Anterior cingulate cortex (tissue), 58 donors: ENCODE results near the gene TRIM29.

Experiments
- DNase-seq, 58 donors: peaks; one replicate each; lab custom pipeline; 2025; lab: John Stamatoyannopoulos, UW

TRIM29 gene

DNA sequence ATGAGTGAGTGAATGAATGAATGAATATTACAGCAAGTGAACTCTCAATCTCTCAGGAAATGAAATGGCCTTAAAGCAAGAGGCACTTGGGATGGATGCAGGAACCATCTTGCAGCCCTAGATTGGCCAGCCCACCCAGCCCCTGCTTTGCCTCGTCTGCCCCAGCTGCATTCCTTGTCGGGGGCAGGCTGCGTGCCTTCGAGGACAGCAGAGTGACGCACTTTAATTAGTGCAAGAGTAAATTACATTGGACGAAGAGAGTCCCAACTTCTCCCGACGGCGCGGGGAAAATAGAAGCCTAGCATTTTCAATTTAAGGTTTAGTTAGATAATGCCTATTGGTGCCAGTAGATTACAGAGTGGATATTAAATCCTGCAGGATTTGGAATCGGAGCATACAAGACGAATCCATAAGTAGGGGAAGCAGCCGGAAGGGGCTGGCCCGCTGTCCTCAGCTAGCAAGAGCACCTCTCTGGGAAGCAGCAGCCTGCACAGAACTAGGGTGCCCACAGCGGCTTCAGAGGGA, 33.8 kb downstream of the TRIM29 start:
- no peak for DNase-seq

DNA sequence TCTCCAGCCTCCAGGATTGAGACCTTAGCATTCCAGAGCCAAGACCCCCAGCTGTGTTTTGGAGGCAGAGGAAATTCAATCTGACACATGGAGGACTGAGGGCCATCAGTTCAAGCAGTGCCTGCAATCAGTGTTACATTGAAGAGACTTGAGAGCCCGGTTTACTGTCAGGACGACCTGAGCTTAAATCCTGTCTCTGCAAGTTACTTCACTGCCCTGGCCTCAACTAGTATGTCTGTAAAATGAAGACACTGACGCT, 35.1 kb downstream of the TRIM29 start:
- DNase-seq: no peak

DNA sequence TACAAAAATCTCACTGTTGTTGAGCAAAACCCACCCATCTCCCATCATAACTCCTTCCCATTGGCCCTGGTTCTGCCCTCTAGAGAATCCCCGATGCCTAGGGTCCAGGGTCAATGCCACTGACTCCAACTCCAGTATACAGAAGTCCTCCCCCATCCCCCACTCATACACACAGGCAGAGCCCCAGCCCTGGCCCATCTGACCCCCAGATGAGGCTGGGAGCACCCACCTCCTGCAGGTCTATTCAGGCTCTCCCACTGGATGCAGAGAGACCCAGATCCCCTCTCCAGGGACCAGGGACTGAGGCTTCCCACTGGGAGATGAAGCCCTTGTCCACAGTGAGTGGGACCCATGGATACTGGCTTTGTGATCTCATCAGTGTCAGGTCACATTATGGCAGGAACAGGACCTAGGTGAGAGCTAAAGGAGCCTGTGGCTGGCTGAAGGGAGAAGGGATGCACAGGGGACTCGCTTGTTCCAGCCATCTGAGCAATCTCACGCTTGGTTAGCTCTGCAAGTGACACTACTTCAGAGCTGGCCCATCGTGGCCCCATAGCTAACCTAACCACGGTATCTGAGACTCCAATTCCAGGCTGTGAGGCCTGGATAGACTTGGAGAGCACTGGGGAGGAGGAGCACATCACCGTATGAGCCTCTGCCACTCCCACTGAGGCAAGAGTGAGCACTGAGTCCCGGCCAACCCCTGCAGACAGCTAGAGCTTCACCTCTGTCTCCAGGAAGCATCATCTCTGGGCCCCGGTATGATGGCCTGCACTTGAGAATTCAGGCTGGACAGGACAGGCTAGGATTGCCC, 35.7 kb downstream of the TRIM29 start:
- no peak for DNase-seq

DNA sequence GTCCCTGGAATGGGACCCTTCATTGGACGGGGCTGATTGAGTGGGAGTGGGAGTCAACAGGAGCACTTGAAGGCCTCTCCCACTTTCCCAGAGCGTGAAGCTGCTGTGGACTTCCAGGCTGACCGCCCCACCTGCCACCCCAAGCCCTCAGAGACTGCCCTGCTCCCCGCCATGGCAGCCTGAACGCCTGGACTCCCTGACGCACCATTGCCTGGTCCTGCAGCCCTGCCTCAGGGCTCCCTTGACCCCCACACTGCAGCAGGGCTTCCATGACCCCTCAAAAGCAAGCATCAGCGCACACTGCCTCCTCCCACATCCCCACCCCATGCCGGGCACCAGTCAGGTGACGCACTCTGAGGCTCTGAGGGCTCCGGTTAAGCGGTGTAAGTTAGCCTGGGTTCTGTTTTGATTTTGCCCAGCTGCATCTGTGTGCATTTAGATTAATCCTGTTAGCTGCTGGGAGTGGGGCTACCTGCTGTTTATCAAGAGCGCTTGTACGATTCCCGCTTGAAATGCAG, 39.4 kb downstream of the TRIM29 start:
- DNase-seq: no peak

DNA sequence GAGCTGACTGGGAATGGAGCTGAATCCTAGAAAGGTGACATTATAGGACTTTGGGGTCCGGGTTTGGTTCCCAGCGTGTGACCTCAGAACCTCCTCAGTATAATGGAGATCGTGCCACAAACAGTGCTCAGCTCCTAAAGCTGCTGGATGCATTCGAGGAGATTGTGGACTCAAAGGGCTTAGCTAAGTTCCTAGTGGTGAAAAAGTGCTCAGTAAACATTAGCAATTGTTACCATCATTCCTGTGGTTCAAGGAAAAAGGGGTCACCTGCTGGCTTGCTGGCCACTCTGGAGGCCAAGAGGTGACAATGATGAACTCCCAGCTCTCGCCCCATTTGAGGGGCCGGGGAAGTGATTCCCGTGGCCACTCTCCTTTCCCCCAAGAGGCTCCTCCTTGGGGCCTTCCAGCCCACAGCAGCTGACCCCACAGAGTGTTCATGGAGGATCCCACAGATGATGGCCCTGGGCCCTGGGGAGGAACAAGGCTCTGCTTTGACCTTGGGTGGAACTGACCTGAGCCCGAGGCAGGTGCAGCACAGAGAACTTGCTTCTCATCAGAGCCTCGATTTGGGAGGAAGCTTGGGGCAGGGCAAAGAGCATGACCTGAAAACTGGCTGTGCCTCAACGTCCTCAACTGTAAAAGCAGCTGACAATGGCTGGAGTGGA, 40.1 kb downstream of the TRIM29 start:
- no peak for DNase-seq

DNA sequence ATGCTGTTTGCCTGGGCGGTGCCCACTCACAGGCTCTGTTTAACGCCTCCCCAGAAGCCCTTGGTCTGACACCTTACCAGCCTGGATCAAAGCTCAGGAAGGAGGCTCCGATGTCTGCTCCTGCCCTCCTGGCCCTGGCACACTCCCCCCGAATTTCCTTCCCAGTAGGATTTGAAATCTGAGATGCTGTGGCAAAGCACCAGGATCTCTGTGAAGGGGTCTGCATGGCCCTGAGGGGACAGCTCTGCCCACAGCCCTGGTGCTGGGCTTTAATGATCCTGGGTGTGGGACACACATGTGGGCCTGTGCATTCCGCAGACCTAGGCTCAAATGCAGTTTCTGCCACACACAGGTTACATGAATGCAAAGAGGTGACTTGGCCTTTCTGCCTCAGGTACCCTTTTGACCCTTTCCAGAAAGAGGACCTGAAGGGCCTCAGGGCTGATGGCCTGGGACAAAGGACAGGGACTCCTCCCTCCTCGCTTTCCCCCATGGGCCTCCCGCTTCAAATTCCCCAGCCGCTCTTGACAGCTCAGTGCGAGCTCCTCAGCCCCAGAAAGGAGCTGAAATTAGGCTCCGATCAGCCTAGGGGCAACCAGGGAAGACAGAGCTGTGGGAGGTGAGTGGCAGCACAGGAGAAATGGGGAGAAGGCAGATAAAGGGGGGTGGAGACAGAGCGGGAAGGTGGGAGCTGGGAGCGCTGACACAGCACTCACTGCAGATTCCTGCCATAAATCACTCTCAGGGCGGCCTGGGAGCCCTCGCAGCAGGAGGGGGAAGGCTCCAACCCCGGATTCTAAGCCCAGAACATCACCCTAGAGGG, 41.3 kb downstream of the TRIM29 start:
- DNase-seq: peak in 1 of 58 donors; percentile 37

DNA sequence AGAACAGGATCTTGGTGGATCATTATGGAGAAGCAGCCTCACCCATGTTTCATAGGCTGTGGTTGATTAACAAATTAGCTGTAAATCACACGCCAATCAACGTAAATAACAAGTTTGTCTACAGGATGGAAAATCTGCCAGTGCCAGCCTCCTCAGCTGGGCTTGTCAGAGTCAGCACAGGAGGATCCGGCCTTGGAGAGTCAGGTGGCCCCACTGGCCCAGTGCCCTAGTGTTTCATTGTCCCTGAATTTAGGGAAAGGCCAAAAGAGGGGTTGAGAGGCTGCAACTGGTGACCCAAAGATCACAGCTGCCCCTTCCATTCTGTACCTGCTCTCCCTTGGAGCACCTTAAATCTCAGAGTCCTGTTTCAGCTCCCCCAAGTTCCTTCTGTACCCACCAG, 42.4 kb downstream of the TRIM29 start:
- no peak for DNase-seq

DNA sequence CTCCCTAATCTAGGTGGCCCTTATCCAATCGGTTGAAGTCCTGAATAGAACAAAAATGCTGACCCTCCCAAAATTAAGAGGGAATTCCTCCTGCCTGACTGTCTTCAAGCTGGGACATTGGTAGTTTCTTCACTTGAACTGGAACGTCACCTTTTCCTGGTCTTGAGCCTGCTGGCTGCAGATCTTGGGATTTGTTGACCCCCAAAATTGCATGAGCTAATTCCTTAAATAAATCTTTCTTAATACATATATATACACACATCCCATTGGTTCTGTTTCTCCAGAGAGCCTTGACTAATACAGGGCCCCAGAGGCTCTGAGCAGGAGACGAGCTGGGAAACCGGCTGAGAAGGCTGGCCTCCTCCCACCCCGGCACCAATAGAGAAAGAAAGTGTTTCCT, 46.2 kb downstream of the TRIM29 start:
- DNase-seq: no peak

DNA sequence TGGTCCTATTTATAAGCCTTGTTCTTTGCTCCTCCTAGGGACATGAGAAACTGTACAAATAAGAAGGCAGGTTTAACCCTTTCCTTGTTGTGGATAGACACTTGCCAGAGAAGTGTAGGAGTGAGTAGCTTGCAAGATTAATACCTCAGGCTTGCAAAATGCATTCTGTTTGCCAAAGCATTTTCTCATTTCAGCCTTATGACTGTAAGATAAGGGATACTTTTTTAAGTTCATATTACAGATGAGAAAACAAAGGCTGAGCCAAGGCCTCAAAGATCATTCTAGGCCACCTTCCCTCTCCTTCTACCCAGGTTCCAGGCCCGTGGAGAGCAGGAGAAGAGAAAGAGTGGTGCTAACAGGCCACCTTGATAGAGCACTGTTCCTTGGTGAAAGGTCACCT, 46.8 kb downstream of the TRIM29 start:
- DNase-seq: no peak

DNA sequence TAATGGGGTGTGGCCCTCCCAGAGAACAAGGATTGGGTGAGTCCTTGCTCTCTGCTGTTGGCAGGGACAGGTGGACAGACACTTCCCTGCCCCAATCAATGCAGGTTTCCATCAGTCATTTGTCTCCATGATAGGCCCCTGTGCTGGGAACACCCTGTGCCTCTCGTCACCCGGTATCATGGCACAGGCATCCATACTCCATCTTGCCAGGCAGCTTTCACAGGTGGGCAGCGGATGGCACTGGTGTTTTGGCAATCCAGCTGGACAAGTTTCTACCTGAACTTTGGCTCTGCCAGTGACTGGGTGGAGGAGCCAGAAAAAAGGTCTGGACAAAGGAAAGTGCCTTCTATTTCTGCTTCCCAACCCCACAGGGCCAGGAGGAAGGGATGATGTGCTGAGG, 47.5 kb downstream of the TRIM29 start:
- DNase-seq: no peak

DNA sequence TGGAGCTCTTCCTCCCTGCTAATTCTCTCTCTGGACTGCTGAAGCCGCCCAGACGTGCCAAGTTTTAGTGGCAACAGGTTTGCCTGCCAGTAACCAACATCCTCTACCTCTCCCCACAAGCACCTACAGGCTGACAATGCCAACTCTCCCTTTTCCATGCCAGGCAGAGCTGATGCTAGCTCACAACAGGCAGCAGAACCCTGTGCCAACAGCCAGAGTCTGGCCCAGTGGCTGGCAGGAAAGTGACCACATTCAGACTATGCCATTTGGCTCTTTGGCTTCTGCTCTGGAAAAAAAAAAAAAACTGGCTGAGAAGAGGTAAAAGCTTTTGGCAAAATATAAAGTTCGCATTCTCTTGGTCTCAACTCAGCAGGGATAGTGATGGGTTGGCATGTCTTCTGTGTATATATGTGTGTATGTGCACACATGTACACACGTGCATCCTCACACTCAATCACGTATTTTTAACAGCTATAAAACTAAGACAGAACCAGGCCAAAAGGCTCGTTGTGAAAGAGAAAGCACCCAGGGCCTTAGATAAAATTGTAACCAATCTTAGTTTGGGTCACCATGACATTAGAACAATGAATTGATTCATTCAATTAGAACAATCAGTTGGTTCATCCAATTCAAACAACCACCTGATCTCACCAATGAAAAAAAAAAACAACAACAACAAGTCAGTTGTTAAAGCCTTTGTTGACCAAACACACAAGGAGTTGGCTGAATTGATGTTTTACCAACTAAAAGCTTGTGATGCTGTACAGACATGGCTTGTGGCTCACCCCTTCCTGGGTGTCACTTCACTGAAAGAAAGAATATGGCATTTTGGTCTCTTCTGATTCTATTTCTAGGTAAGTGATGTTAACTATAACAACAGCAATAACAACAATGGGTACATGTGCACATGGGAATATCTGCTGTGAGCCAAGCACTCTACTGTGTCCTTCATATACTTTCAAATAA, 48.6 kb downstream of the TRIM29 start:
- peak in 44 of 58 donors; percentile 7 to 87 (median 44) for DNase-seq

DNA sequence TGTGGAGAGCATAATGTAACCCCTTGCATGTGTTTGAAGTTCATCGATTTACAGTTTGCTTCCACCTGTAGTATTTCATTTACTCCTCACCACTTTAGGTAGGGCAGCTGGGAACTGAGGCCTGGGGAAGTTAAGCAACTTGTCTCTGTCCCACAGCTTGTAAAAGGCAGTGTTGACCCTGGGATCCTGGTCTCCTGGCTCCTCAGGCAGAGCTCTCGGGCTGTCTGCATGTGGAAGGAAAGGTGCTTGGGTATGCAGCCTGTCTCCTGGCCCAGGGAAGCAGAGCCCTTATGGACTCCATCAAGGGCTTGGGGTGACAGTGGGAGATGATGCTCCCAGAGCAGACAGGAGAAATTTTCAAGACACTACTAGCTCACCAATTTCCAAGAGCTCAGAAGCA, 49.9 kb downstream of the TRIM29 start:
- no peak for DNase-seq

DNA sequence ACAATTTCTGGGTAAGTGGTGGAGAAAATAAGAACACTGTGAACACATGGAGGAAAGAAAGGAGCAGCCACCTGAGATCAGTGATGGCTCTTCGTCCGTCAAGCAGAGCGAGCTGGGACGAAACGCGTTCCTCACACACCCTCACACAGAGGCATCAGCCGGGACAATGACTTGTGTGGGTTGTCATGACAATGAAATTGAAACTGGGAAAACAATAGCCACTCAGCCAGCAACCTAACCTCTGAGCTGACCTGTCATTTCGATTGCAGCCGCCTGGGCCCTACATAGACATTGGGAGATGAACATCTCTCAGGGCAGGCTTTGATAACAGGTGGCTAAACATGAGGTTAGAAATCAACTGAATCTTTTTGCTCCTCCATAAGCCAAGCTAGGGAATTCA, 51.3 kb downstream of the TRIM29 start:
- DNase-seq: peak in 1 of 58 donors; percentile 32

DNA sequence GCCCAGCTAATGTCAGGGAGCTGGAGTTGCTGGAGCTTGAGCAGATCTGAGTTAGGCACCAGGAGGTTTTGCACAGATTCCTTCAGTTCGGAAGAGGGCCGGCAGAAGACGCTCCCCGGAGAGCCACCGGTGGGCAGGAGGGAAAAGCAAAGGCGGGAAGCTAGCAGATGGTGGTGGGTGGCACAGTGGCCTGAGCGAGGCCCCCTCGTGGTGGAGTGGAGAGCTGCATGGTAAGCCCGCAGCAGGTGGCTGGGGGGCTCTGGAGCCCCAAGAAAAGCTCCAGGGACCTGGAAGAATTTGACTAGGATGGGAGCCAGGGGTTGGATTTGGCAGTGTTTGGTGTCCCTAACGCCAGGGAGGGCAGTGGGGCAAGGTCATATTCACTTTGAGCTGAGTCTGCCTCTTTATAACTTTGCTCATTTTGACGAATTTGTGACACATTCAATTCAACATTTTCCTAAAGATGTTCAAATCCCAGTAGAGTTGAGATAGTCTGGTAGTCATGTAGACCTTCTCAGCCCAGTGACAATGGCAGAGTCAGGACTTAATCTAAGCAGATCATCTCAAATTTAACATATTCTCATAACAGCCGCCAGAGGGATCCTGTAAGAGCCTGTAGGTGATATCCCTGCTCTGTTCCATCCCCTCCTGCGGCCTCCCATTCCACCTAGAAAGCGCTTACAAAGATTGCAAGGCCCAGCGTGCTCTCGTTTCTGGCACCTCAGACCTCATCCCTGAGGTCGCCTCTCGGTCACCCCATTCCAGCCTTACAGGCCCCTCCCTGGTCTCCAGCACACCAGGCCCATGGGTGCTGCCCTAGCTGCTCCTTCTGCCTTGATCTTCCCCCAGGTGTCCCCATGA, 57.9 kb downstream of the TRIM29 start:
- peak in 3 of 58 donors; percentile 6 to 23 (median 8) for DNase-seq

DNA sequence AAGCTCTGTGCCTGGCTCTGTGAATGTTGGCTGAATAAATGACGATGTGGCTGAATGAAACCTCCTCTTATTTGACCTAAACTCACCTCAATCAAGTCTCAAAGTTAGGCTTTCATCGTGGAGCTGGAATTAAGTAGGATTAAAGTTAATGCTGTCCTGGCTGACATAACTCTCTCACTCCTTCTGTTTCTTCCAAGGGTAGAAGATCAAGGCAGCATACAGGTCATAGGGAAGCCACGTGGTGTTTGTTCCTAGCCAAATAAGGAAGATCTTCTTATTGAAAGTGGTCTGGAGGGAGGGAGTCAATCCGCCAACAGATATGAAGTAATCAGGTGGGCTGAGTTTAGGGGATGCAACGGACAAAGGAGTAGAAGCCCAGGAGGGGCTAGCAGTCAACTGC, 59.5 kb downstream of the TRIM29 start:
- no peak for DNase-seq

DNA sequence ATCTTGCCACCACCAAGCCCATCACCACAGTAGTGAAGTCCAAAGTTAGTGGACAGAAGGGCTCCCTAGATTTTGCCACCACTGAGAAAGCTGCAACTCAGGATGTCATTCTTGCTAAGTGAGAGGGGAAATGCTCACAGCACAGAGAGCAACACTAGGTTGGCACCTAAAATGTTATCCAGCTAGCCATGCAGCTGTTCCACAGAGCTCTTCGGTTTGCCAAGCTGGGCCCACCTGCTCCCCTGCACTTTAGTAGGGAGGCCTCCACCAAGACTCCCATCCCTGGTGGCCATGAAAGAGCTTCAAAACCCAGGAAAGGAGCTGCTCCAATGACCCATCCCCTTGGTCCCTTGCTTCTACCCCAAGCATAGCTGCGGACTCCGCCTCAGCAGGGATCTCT, 63.8 kb downstream of the TRIM29 start:
- no peak for DNase-seq

DNA sequence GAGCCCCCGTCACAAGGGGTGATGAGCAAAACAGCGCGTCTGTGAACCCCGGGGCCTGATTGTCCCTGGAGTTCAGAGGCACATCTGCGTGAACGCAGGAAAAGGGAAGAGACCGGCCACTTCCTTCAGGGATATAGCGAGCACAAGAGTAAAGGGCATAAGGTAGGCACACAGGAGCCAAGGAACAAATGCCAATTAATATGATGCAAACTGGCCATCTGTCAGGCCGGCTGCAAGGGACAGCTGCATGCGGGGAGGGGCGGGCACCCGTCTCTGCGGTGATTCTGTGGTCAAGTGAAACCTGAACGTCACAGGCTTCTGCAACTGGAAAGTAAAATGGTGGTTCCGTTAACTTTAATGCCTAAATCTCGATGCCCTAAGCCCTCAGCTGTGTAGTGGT, 64.7 kb downstream of the TRIM29 start:
- peak in 4 of 58 donors; percentile 14 to 28 (median 22) for DNase-seq

DNA sequence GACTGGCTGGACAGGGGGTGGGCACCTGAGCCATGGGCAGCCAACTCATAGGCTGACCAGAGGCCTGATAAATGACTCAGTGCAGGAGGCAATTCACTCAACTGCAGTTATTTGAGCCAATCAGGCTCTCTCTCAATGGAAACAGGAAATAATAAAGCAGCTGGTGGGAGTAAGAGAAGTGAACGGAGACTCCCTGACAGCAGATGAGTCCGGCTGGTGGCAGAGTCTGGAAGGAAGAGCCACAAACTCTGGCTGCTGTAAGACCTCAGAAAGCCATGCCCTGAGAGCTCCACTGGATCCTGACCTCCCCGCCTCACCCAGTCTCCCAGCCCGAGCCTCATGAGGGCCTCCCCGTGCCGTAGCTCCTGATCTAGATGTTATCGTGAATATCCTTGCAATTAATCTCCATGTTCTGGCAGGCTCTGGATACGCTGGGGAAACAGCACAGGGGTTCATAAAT, 69.8 kb downstream of the TRIM29 start:
- no peak for DNase-seq
